H1 (cell line): ENCODE data around the gene ARMC9. TPM values are rescaled to one million over a fixed set of nuclear protein-coding genes. Genes with fewer than 3 reads are reported as not detected.

Experiments
- CTCF ChIA-PET: fragments of 300-600 bp; sonication (Branson Sonifier 250); formaldehyde crosslinking; loops from one replicate; lab custom pipeline; 2021; ENCODE audit not compliant: partially characterized antibody; lab: Charles Lee
- POLR2A ChIA-PET: fragments of 300-600 bp; sonication (Branson Sonifier 250); formaldehyde crosslinking; loops from one replicate; lab custom pipeline; 2021; ENCODE audit warnings: inconsistent platforms; ENCODE audit not compliant: partially characterized antibody; lab: Charles Lee
- DNase-seq, 2 experiments: peaks; one replicate each; pipeline versions ENCODE4 v3.0.0 to v3.0.0-alpha.2; 2010 to 2022; ENCODE audit warnings: low spot score in 2 of 2, low read depth in 1 of 2, mixed read lengths in 1 of 2
- FAIRE-seq: peaks from 2 replicates; lab custom pipeline; 2011; peaks lifted over from hg19 to GRCh38; lab: Jason Lieb, UNC
- H2AFZ ChIP-seq: 2 replicates; pipeline ENCODE4 v1.8.1; 2012; ENCODE audit warnings: low read length, inconsistent platforms
- H2AK5ac ChIP-seq: 2 replicates; pipeline ENCODE4 v1.6.1; 2013; ENCODE audit warnings: low read depth, low read length
- H2BK120ac ChIP-seq: replicated peaks from 2 replicates; pipeline ENCODE3; 2013; ENCODE audit warnings: low read depth, low read length, inconsistent platforms
- H2BK12ac ChIP-seq: 2 replicates; pipeline ENCODE4 v1.6.1; 2013; ENCODE audit warnings: low read depth, low read length
- H2BK15ac ChIP-seq: 2 replicates; pipeline ENCODE4 v1.6.1; 2013; ENCODE audit warnings: low read length
- H2BK20ac ChIP-seq: 2 replicates; pipeline ENCODE4 v1.6.1; 2013; ENCODE audit warnings: low read length
- H2BK5ac ChIP-seq: 2 replicates; pipeline ENCODE4 v1.6.1; 2013; ENCODE audit warnings: low read depth, low read length
- H3K14ac ChIP-seq: 2 replicates; pipeline ENCODE4 v1.6.1; 2013; ENCODE audit warnings: inconsistent platforms; ENCODE audit not compliant: insufficient read length
- H3K18ac ChIP-seq: 2 replicates; pipeline ENCODE4 v1.6.1; 2013; ENCODE audit warnings: low read length; ENCODE audit errors: extremely low read depth
- H3K23ac ChIP-seq: 2 replicates; pipeline ENCODE4 v1.6.1; 2013; ENCODE audit warnings: inconsistent platforms; ENCODE audit not compliant: insufficient read length
- H3K23me2 ChIP-seq: 2 replicates; pipeline ENCODE4 v1.6.1; 2013; ENCODE audit warnings: low read depth, low read length
- H3K27ac ChIP-seq: 2 replicates; pipeline ENCODE4 v1.6.1; 2011; ENCODE audit warnings: low read depth, low read length, inconsistent platforms
- H3K27me3 ChIP-seq, 4 experiments: replicated peaks in 1 of 4; 1 replicate in 1 of 4; 2 replicates in 3 of 4; pipeline versions ENCODE4 v1.6.1 to v1.8.1; 2011 to 2013; ENCODE audit warnings: low read length in 3 of 4, mild to moderate bottlenecking in 3 of 4, inconsistent platforms in 2 of 4, mixed read lengths in 2 of 4, moderate library complexity in 1 of 4; ENCODE audit not compliant: control insufficient read depth in 3 of 4, insufficient read depth in 3 of 4; ENCODE audit errors: extremely low read depth in 1 of 4
- H3K36me3 ChIP-seq, 4 experiments: 2 replicates each; pipeline versions ENCODE4 v1.6.1 to v1.8.1; 2011 to 2013; ENCODE audit warnings: mild to moderate bottlenecking in 4 of 4, low read length in 3 of 4, moderate library complexity in 2 of 4, control low read depth in 1 of 4, inconsistent platforms in 1 of 4; ENCODE audit not compliant: insufficient read depth in 4 of 4, control insufficient read depth in 2 of 4
- H3K4ac ChIP-seq: replicated peaks from 2 replicates; pipeline ENCODE3; 2013; ENCODE audit warnings: low read length, low read depth, mixed read lengths, inconsistent platforms; ENCODE audit not compliant: insufficient read length
- H3K4me1 ChIP-seq, 4 experiments: replicated peaks in 1 of 4; 1 replicate in 1 of 4; 2 replicates in 3 of 4; pipeline versions ENCODE4 v1.6.1 to v1.8.1; 2011 to 2013; ENCODE audit warnings: low read length in 3 of 4, inconsistent platforms in 2 of 4, mixed read lengths in 1 of 4; ENCODE audit not compliant: insufficient read depth in 4 of 4, control insufficient read depth in 3 of 4
- H3K4me2 ChIP-seq, 2 experiments: 2 replicates each; pipeline versions ENCODE4 v1.6.1 to v1.8.1; 2011 to 2013; ENCODE audit warnings: low read depth in 2 of 2, low read length in 2 of 2, control low read depth in 1 of 2, inconsistent platforms in 1 of 2, mild to moderate bottlenecking in 1 of 2; ENCODE audit not compliant: insufficient read depth in 1 of 2
- H3K4me3 ChIP-seq, 4 experiments: fragments of 200-600, 300-600 bp in 1 of 4; sonication (generic), shearing (Covaris generic), sonication (Bioruptor Twin) in 1 of 4; 2 replicates each; pipeline versions ENCODE4 v1.5.1 to v1.8.1; 2011 to 2016; ENCODE audit warnings: low read length in 4 of 4, low read depth in 3 of 4, control low read depth in 2 of 4, inconsistent platforms in 2 of 4, mild to moderate bottlenecking in 2 of 4, mixed read lengths in 1 of 4, moderate library complexity in 1 of 4; ENCODE audit not compliant: insufficient read depth in 2 of 4; ENCODE audit errors: extremely low read depth in 1 of 4
- H3K56ac ChIP-seq: replicated peaks from 2 replicates; pipeline ENCODE3; 2013; ENCODE audit warnings: low read depth, mild to moderate bottlenecking, mixed read lengths, low read length, inconsistent platforms; ENCODE audit not compliant: insufficient read length
- H3K79me1 ChIP-seq: 2 replicates; pipeline ENCODE4 v1.6.1; 2013; ENCODE audit warnings: low read depth, low read length, control low read depth
- H3K79me2 ChIP-seq, 2 experiments: 2 replicates each; pipeline versions ENCODE4 v1.6.1 to v1.8.1; 2012 to 2013; ENCODE audit warnings: low read length in 2 of 2, mild to moderate bottlenecking in 2 of 2, inconsistent platforms in 1 of 2; ENCODE audit not compliant: insufficient read depth in 2 of 2, control insufficient read depth in 1 of 2
- H3K9ac ChIP-seq, 4 experiments: replicated peaks in 1 of 4; 1 replicate in 1 of 4; 2 replicates in 3 of 4; pipeline versions ENCODE4 v1.6.1 to v1.8.1; 2011 to 2013; ENCODE audit warnings: low read depth in 3 of 4, low read length in 3 of 4, control low read depth in 2 of 4, mild to moderate bottlenecking in 2 of 4, moderate library complexity in 2 of 4, inconsistent platforms in 1 of 4; ENCODE audit errors: extremely low read depth in 1 of 4
- H3K9me3 ChIP-seq, 2 experiments: 2 replicates each; pipeline versions ENCODE4 v1.6.1 to v1.8.1; 2012 to 2013; ENCODE audit warnings: mild to moderate bottlenecking in 2 of 2, moderate library complexity in 2 of 2, control low read depth in 1 of 2, inconsistent platforms in 1 of 2, low read depth in 1 of 2, low read length in 1 of 2, mixed read lengths in 1 of 2; ENCODE audit not compliant: insufficient read depth in 2 of 2
- H4K20me1 ChIP-seq, 2 experiments: replicated peaks in 1 of 2; 2 replicates each; pipeline versions ENCODE3 to v1.8.1; 2011 to 2013; ENCODE audit warnings: inconsistent platforms in 2 of 2, low read length in 2 of 2, mild to moderate bottlenecking in 1 of 2; ENCODE audit not compliant: insufficient read depth in 2 of 2, control insufficient read depth in 1 of 2
- H4K5ac ChIP-seq: 2 replicates; pipeline ENCODE4 v1.6.1; 2013; ENCODE audit warnings: low read length, low read depth, mixed read lengths, inconsistent platforms; ENCODE audit not compliant: insufficient read length
- H4K8ac ChIP-seq: 2 replicates; pipeline ENCODE4 v1.8.0; 2013; ENCODE audit warnings: mild to moderate bottlenecking, moderate library complexity, low read length, inconsistent platforms; ENCODE audit not compliant: insufficient read depth; ENCODE audit errors: extremely low read depth
- H4K91ac ChIP-seq: replicated peaks from 2 replicates; pipeline ENCODE3; 2013; ENCODE audit warnings: low read length, mixed read lengths, inconsistent platforms; ENCODE audit not compliant: insufficient read length
- CEBPB ChIP-seq: IDR thresholded peaks from 2 replicates; pipeline ENCODE4 v1.6.1; 2012; ENCODE audit warnings: low read depth, low read length
- WGBS, 2 experiments: shearing (Covaris generic) in 1 of 2; methylation state at CpG; one replicate each; pipeline versions ENCODE4 v1.1.6 to v1.1.7; 2013 to 2015; ENCODE audit warnings: low lambda C conversion rate in 2 of 2, mixed read lengths in 2 of 2, inconsistent platforms in 1 of 2, low coverage in 1 of 2, missing lambda C conversion rate in 1 of 2; ENCODE audit not compliant: insufficient replicate concordance in 2 of 2, insufficient coverage in 1 of 2, insufficient read length in 1 of 2; ENCODE audit errors: extremely low coverage in 1 of 2, missing lambda C conversion rate in 1 of 2; 5-methylcytosine and 5-hydroxymethylcytosine counted together
- polyA plus RNA-seq, 7 experiments: library from polyadenylated mRNA; depleted of rRNA in 3 of 7; stranded (reverse) in 5 of 7; unstranded in 2 of 7; fragments of >200 nt in 5 of 7; fragments of 200-250 nt in 2 of 7; gene quantifications; 1 replicate in 5 of 7; 2 replicates in 1 of 7; 4 replicates in 1 of 7; pipeline versions ENCODE4 v1.2.1 to v1.2.3, GENCODE V29; 2011 to 2013; ENCODE audit warnings: missing spikeins in 2 of 7, mixed read lengths in 2 of 7
- total RNA-seq: library from RNA; stranded (reverse); fragmentation: NEBNext Ultra II Directional; extraction: Animal tissue kit (Norgen Biotek cat#: 25700); gene quantifications from 2 replicates; pipeline ENCODE4 v1.2.1, GENCODE V29; 2021

The ARMC9 gene
- total and polyA plus RNA-seq, 2 of the 8 experiments (the other 6 are each of a cell fraction or from before 2014, with no cell fraction given), result 23.2 to 36.1 TPM

- FAIRE-seq (no peak), DNase-seq (no peak)
- H3K4me2 ChIP-seq, result no peak overlapping the region
- H2BK120ac ChIP-seq, result no peak overlapping the region
- ChIA-PET CTCF (interaction anchor here (1.2 to 26.8 kb wide), 2 partner anchors 8 to 21 kb away, joined by 4 to 617 read pairs; partner anchors contain the start of gene B3GNT7), POLR2A (interaction anchor here (1.2 kb wide), 1 partner anchor 73 kb away, joined by 5 read pairs; no protein-coding TSS in a partner anchor)
- 0 out of 4 replicates have a peak, but pooled peaks cover 0 to under 1% of the 10 kb centered on the region in 2 experiments for H3K9me3 ChIP-seq
- no peak overlapping the region for H2AFZ ChIP-seq
- H3K23ac ChIP-seq, result no peak overlapping the region
- no peaks in the 10 kb centered on the region; a peak in 2 of 7 replicates for H3K27me3 ChIP-seq
- no peaks in the 10 kb centered on the region for H4K20me1 ChIP-seq
- peak overlapping the region; percentile 88 for H2BK15ac ChIP-seq
- H2AK5ac ChIP-seq, result peak overlapping the region; percentile 43
- TF ChIP-seq CEBPB, result no peak
- H3K79me2 ChIP-seq, result no peaks in the 10 kb centered on the region
- peaks cover 8% of the 10 kb centered on the region; the same call in 1 of the 2 replicates for H3K23me2 ChIP-seq
- peak overlapping the region; percentile 49; the same call in 1 of the 2 replicates for H2BK5ac ChIP-seq
- H3K36me3 ChIP-seq, result no peaks in the 10 kb centered on the region
- peak overlapping the region; percentile 16; the same call in 1 of the 2 replicates for H4K8ac ChIP-seq
- H4K91ac ChIP-seq, result peak overlapping the region; percentile 75
- H2BK12ac ChIP-seq, result peak overlapping the region; percentile 98
- no peak overlapping the region for H3K56ac ChIP-seq
- peaks cover 4 to 20% (median 13%) of the 10 kb centered on the region in 4 experiments for H3K4me1 ChIP-seq
- no peaks in the 10 kb centered on the region for H3K79me1 ChIP-seq
- H3K9ac ChIP-seq, result no peak overlapping the region
- H3K4ac ChIP-seq, result peak overlapping the region; percentile 55
- no peak overlapping the region; the same call in 1 of the 2 replicates for H3K27ac ChIP-seq
- H2BK20ac ChIP-seq, result peak overlapping the region; percentile 98
- H3K18ac ChIP-seq, result peak overlapping the region; percentile 66; the same call in 1 of the 2 replicates
- no peak overlapping the region for H4K5ac ChIP-seq
- 88% methylated on average over 19 of the region's 21 CpGs; no CpG with 5 or more reads in 1 of the 2 experiments for WGBS, 2 experiments
- H3K14ac ChIP-seq, result no peak overlapping the region
- H3K4me3 ChIP-seq, result no peak overlapping the region
Measured at GRCh38 chr2:231379266-231380215, 181.1 kb downstream of the ARMC9 start.
